ENCODE data around the gene KRTAP25-1. TPM values are rescaled to one million over a fixed set of nuclear protein-coding genes. Genes with fewer than 3 reads are reported as not detected.

KRTAP25-1 gene
- polyA plus RNA-seq, 1 of the 3 experiments (the other 2 are of a cell fraction) = not detected

- peak; percentile 5 for DNase-seq
- H4K20me1 ChIP-seq (ENCODE audit: insufficient read depth) = no peaks in the 10 kb centered on the region
- TF ChIP-seq, protein P1, sequence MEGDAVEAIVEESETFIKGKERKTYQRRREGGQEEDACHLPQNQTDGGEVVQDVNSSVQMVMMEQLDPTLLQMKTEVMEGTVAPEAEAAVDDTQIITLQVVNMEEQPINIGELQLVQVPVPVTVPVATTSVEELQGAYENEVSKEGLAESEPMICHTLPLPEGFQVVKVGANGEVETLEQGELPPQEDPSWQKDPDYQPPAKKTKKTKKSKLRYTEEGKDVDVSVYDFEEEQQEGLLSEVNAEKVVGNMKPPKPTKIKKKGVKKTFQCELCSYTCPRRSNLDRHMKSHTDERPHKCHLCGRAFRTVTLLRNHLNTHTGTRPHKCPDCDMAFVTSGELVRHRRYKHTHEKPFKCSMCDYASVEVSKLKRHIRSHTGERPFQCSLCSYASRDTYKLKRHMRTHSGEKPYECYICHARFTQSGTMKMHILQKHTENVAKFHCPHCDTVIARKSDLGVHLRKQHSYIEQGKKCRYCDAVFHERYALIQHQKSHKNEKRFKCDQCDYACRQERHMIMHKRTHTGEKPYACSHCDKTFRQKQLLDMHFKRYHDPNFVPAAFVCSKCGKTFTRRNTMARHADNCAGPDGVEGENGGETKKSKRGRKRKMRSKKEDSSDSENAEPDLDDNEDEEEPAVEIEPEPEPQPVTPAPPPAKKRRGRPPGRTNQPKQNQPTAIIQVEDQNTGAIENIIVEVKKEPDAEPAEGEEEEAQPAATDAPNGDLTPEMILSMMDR (IDR thresholded peaks at IDR 0.05) = peak; percentile 41
- no peak for TF ChIP-seq TEAD4 (IDR thresholded peaks at IDR 0.05; ENCODE audit: borderline replicate concordance, insufficient read depth)
- POLR2A ChIA-PET = no interaction called here
- no peaks in the 10 kb centered on the region for H3K79me2 ChIP-seq (ENCODE audit: insufficient read depth)
- no peaks in the 10 kb centered on the region; the same call in 1 of the 2 replicates for H3K27me3 ChIP-seq (ENCODE audit: insufficient read depth)
- CTCF ChIA-PET = interaction anchor here (0.6 to 1.5 kb wide), 4 partner anchors 11 to 65 kb away, joined by 3 read pairs; partner anchors contain the start of gene KRTAP25-1
- no peaks in the 10 kb centered on the region for H3F3A ChIP-seq (replicated peaks; ENCODE audit: insufficient read depth)
- H3K36me3 ChIP-seq (replicated peaks in 1 of 2; ENCODE audit: control insufficient read depth in 1 of 2, insufficient read depth in 2 of 2, low read length in 1 of 2) = no peaks in the 10 kb centered on the region
- H3K9me3 ChIP-seq = no peaks in the 10 kb centered on the region
- WGBS (ENCODE audit: low lambda C conversion rate) = 4% methylated on average over 5 of the region's 5 CpGs
- no peaks in the 10 kb centered on the region for H3K9me2 ChIP-seq
- H3K4me3 ChIP-seq (ENCODE audit: low read depth in 2 of 2, low read length in 1 of 2) = no peak overlapping the region; a peak in 1 of 4 replicates
- no peak overlapping the region for H3K4me2 ChIP-seq
- no peak overlapping the region for H3K27ac ChIP-seq (ENCODE audit: low read depth in 2 of 2, low read length in 1 of 2)
- no peak overlapping the region for H2AFZ ChIP-seq (ENCODE audit: low read depth)
- no peak overlapping the region for H3K9ac ChIP-seq
- H3K4me1 ChIP-seq (ENCODE audit: control insufficient read depth in 1 of 2, insufficient read depth in 2 of 2, low read depth in 1 of 2, low read length in 1 of 2) = no peaks in the 10 kb centered on the region
These were observed 20.6 kb downstream of the KRTAP25-1 start for GRCh38 chr21:30268608-30269197.

GRCh38 chr21:30257773-30258172 is 31.5 kb downstream of the KRTAP25-1 start:
- Histone ChIP-seq H3K27ac (ENCODE audit: low read depth in 2 of 2, low read length in 1 of 2) (no peak overlapping the region), H3K36me3 (replicated peaks in 1 of 2; ENCODE audit: control insufficient read depth in 1 of 2, insufficient read depth in 2 of 2, low read length in 1 of 2) (no peaks in the 10 kb centered on the region), H3F3A (replicated peaks; ENCODE audit: insufficient read depth) (no peaks in the 10 kb centered on the region), H3K9me2 (no peaks in the 10 kb centered on the region), H4K20me1 (ENCODE audit: insufficient read depth) (no peaks in the 10 kb centered on the region), H3K9ac (no peak overlapping the region), H3K27me3 (ENCODE audit: insufficient read depth) (no peaks in the 10 kb centered on the region), H3K79me2 (ENCODE audit: insufficient read depth) (no peaks in the 10 kb centered on the region), H3K4me1 (ENCODE audit: control insufficient read depth in 1 of 2, insufficient read depth in 2 of 2, low read depth in 1 of 2, low read length in 1 of 2) (no peaks in the 10 kb centered on the region), H2AFZ (ENCODE audit: low read depth) (no peak overlapping the region), H3K4me2 (no peak overlapping the region), H3K9me3 (no peaks in the 10 kb centered on the region), H3K4me3 (ENCODE audit: low read depth in 2 of 2, low read length in 1 of 2) (no peak overlapping the region)
- WGBS (ENCODE audit: low lambda C conversion rate) = 0% methylated on average over 4 of the region's 4 CpGs
- ChIA-PET CTCF (interaction anchor here (1.3 kb wide), 1 partner anchor 11 kb away, joined by 3 read pairs; no protein-coding TSS in a partner anchor), POLR2A (no interaction called here)
- DNase-seq = peak; percentile 10
- TF ChIP-seq, protein P1 (IDR thresholded peaks at IDR 0.05) = peak; percentile 47
- TF ChIP-seq EZH2phosphoT487 (IDR thresholded peaks at IDR 0.05; ENCODE audit: borderline replicate concordance, low read depth) = no peak

DNA sequence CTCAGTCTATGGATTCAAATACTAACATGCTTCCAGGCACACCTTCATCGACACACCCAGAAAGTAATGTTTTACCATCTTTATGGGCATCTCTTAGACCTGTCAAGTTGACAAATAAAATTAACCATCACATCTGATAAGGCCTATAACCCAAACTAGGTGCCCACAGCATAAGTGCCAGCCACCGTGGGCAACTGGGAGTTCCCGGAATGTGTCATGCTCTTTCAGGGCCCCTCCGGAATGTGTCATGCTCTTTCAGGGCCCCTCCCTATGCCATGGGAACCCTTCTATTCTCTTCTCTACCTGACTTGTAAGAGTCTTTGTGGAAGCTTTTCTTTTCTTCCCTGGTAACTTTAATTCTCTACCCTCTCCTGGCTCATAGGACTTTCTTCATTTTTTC is 33.2 kb downstream of the KRTAP25-1 start:
- Histone ChIP-seq H3K9me2 (no peaks in the 10 kb centered on the region), H3K9me3 (no peaks in the 10 kb centered on the region), H3K36me3 (replicated peaks in 1 of 2; ENCODE audit: control insufficient read depth in 1 of 2, insufficient read depth in 2 of 2, low read length in 1 of 2) (no peaks in the 10 kb centered on the region), H3K79me2 (ENCODE audit: insufficient read depth) (no peaks in the 10 kb centered on the region), H3K27me3 (ENCODE audit: insufficient read depth) (no peaks in the 10 kb centered on the region), H3K9ac (no peak overlapping the region), H3K4me2 (no peak overlapping the region), H3K27ac (ENCODE audit: low read depth in 2 of 2, low read length in 1 of 2) (no peak overlapping the region), H2AFZ (ENCODE audit: low read depth) (no peak overlapping the region), H3K4me1 (ENCODE audit: control insufficient read depth in 1 of 2, insufficient read depth in 2 of 2, low read depth in 1 of 2, low read length in 1 of 2) (no peaks in the 10 kb centered on the region), H3K4me3 (ENCODE audit: low read depth in 2 of 2, low read length in 1 of 2) (no peak overlapping the region), H3F3A (replicated peaks; ENCODE audit: insufficient read depth) (no peaks in the 10 kb centered on the region), H4K20me1 (ENCODE audit: insufficient read depth) (no peaks in the 10 kb centered on the region)
- DNase-seq = no peak
- WGBS (ENCODE audit: low lambda C conversion rate) = 15% methylated on average over 4 of the region's 4 CpGs
- ChIA-PET POLR2A (no interaction called here), CTCF (no interaction called here)
- TF ChIP-seq JUND (IDR thresholded peaks at IDR 0.05) (no peak), MEF2A (IDR thresholded peaks at IDR 0.05; ENCODE audit: borderline replicate concordance, low read depth) (no peak), GATA2 (CRISPR knock-in tag; IDR thresholded peaks at IDR 0.05) (no peak), SMC3 (IDR thresholded peaks at IDR 0.05; ENCODE audit: low read depth, low read length) (no peak), USF2 (IDR thresholded peaks at IDR 0.05; ENCODE audit: borderline replicate concordance, low read depth, low read length) (no peak), ELF1 (IDR thresholded peaks at IDR 0.05) (no peak), RXRA (IDR thresholded peaks at IDR 0.05; ENCODE audit: borderline replicate concordance, low read depth) (no peak), EZH2phosphoT487 (IDR thresholded peaks at IDR 0.05; ENCODE audit: borderline replicate concordance, low read depth) (no peak), RAD21 (IDR thresholded peaks at IDR 0.05; ENCODE audit: low read length) (no peak), POLR2AphosphoS5 (IDR thresholded peaks at IDR 0.05; ENCODE audit: low read depth, low read length) (no peak), MXI1 (IDR thresholded peaks at IDR 0.05; ENCODE audit: low read depth, low read length) (no peak), NRF1 (IDR thresholded peaks at IDR 0.05; ENCODE audit: low read depth, low read length) (no peak)
- TF ChIP-seq, protein P2, sequence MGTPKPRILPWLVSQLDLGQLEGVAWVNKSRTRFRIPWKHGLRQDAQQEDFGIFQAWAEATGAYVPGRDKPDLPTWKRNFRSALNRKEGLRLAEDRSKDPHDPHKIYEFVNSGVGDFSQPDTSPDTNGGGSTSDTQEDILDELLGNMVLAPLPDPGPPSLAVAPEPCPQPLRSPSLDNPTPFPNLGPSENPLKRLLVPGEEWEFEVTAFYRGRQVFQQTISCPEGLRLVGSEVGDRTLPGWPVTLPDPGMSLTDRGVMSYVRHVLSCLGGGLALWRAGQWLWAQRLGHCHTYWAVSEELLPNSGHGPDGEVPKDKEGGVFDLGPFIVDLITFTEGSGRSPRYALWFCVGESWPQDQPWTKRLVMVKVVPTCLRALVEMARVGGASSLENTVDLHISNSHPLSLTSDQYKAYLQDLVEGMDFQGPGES (IDR thresholded peaks at IDR 0.05; ENCODE audit: low read depth, low read length) = no peak
